GM18951 (cell line): ENCODE results near the gene RNU11.
"Not testable (repeated sequence)": the region's sequence is repeated elsewhere in the genome, so short reads cannot be mapped to it uniquely, and the experiment has no call there.

Experiments
- POLR2A ChIP-seq: IDR thresholded peaks from 4 replicates; pipeline ENCODE4 v1.6.1; 2011; ENCODE audit warnings: mild to moderate bottlenecking; ENCODE audit not compliant: insufficient read length, insufficient read depth; ENCODE audit errors: extremely low read depth
- in situ Hi-C: fragments of 300-500 bp; cut with MboI; formaldehyde crosslinking; loops from one replicate; pipeline ENCODE4 v1.12.0; 2022; ENCODE audit warnings: low sequenced_read_pairs, mixed read lengths, inconsistent platforms; ENCODE audit not compliant: unreplicated experiment

Gene RNU11

DNA sequence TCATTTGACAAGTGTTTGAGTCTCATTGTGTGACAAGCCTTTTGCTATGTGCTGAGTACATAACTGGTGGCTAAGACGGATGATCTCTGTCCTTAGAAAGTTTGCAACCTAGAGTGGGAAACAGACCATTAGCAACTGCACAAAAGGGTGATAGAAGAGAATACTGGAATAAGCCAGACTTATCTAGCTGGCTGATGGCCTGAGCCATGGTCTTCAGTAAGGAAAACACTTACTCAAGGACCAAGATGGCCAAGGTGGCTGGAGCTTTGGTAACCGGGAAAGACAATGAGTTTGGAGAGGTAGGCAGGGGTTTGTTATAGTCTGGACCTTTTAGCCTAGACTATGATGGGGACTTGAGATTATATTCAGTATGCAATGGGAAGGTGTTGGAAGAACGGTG is 3.9 kb upstream of the RNU11 start:
- TF ChIP-seq POLR2A: no peak
- in situ Hi-C loops: no loop called here

DNA sequence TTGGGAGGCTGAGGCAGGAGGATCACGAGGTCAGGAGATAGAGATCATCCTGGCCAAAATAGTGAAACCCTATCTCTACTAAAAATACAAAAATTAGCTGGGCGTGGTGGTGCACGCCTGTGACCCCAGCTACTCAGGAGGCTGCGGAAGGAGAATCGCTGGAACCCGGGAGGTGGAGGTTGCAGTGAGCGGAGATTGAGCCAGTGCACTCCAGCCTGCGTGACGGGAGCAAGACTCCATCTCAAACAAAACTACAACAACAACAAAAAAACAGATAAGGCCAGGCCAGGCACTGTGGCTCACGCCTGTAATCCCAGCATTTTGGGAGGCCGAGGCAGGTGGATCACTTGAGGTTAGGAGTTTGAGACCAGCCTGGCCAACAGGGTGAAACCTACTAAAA is 3.0 kb upstream of the RNU11 start:
- in situ Hi-C loops: not testable (repeated sequence)

- TF ChIP-seq POLR2A: no peak
- in situ Hi-C loops: no loop called here
Observed at GRCh38 chr1:28646040-28646439, 2.4 kb upstream of the RNU11 start.

DNA sequence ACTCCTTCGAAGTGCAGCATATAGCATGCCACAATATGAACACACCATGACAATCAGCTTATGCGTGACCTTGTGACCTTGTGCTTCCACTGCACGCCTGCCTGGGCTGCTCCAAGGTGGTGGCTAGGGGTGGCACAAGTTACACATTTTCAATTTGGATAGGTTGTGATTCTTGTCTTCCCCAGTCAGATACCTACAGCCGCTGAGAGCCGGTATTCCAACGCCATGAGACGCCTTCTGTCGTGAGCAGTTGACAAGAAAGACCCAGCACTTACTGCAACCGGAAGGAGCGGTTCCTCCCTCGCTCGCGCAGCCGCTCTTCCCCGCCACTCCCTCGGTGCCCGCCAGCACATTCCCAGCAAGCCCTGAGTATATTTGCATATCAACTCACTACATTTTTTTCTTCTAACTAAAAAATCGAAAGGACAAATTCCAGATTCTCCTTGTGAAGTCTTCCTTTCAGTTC is 359 bp upstream of the RNU11 start:
- in situ Hi-C loops: no loop called here
- TF ChIP-seq POLR2A: no peak

- in situ Hi-C loops: not testable (repeated sequence)
Observed at GRCh38 chr1:28653063-28653462, 4.7 kb downstream of the RNU11 start.

DNA sequence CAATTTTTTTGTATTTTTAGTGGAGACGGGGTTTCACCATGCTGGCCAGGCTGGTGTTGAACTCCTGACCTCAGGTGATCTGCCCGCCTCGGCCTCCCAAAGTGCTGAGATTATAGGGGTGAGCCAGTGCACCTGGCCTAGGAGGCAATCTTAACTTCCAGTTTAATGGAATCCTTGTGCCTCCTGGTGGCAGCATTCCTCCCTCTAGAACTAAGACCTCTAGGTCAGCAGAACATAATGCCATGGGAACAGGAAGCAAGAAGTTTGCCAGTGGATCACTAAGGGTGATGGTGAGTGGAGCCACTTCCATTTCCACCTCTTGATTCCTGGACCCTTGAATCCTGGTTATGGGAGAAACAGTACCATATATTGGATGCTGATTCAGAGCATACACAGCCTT is 5.5 kb downstream of the RNU11 start:
- in situ Hi-C loops: not testable (repeated sequence)

DNA sequence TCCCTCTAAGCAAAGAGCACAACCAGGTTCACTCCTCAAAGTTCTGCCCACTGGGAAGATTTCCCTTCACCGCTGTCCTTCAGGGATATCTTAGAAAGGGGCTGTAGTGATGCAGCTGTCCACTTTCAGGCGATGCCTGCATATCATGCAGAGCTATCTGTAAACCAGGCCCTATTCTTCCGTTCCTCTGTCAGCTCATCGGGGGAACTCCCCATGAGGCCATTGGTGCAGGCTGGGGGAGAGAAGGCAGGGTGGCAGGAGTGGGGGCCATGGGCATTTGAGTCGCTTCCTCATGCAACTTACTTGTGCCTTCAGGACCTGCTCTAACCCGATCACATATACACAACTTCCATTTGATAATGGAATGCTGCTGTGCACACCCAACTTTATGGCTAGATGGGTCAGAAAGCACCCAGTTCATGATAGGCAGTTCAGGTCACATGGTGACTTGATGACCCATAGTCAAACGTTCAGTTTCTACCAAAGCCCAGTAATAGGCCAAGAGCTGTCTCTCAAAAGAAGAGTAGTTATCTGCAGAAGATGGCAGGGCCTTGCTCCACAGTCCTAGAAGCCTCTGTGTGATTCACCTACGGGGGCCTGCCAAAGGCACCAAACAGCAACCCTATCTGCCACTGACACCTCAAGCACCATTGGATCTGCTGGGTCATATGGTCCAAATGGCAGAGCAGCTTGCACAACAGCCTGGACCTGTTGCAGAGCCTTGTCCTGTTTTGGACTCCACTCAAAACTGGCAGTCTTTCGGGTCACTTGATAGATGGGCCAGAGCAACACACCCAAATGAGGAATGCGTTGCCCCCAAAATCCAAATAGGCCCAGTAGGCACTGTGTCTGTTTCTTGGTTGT is 7.3 kb downstream of the RNU11 start:
- in situ Hi-C loops: not testable (repeated sequence)

GRCh38 chr1:28656335-28656734 is 7.9 kb downstream of the RNU11 start:
- in situ Hi-C loops: no loop called here
- no peak for TF ChIP-seq POLR2A

GRCh38 chr1:28663871-28664470 is 15.6 kb downstream of the RNU11 start:
- no peak for TF ChIP-seq POLR2A
- in situ Hi-C loops: no loop called here

- no peak for TF ChIP-seq POLR2A
- in situ Hi-C loops: no loop called here
Observed at GRCh38 chr1:28666806-28667205, 18.4 kb downstream of the RNU11 start.

GRCh38 chr1:28668191-28668955 is 20.0 kb downstream of the RNU11 start, which contains the start of gene GMEB1:
TSS of gene GMEB1 (plus strand) at chr1:28668784. CDS start at chr1:28683613, 14,829 bp downstream.
- TF ChIP-seq POLR2A: no peak
- in situ Hi-C loops: no loop called here

GRCh38 chr1:28668956-28669723 is 20.7 kb downstream of the RNU11 start:
- in situ Hi-C loops: no loop called here
- peak; percentile 65 for TF ChIP-seq POLR2A

- in situ Hi-C loops: no loop called here
- TF ChIP-seq POLR2A: no peak
Observed at GRCh38 chr1:28671254-28671780, 22.9 kb downstream of the RNU11 start.

- in situ Hi-C loops: not testable (repeated sequence)
Observed at GRCh38 chr1:28672971-28673370, 24.6 kb downstream of the RNU11 start.
